ELF-1 (cell line): ENCODE measurements around the gene DNAJA3.
"Not testable (repeated sequence)": the region's sequence is repeated elsewhere in the genome, so short reads cannot be mapped to it uniquely, and the experiment has no call there.

ENCODE experiments used
- DNase-seq: peaks from one replicate; pipeline ENCODE4 v3.0.0-alpha.2; 2016; ENCODE audit warnings: low read depth, low spot score

Gene DNAJA3

DNA sequence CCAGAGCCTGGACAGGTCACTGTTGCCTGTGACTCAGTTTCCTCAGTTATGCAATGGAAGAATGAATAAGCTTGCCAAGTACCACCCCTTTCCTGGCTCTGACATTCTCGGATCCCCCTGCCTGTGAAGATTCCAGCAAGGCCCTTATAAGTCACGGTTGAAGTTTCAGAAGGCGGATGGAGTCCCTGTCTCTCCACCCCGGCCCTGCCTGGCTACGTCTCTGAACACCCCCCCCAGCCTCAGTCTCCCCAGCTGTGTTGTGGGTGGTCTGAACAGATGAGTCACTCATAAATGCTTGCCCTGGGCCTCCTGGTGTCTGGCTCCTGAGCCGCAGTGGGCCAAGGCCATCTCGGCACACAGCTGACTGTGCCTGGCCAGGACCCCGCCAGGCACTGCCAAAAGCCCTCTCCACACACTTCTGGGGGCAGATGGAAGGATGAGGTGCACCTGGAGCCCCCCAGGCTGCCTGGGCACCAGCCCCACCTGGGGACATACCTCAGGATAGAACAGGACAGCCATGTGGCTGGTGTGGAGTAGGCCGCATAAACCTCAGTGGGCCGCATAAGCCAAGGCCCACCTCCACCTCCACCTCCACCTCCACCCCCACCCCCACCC lies 38.6 kb upstream of the DNAJA3 start:
- no peak for DNase-seq

DNA sequence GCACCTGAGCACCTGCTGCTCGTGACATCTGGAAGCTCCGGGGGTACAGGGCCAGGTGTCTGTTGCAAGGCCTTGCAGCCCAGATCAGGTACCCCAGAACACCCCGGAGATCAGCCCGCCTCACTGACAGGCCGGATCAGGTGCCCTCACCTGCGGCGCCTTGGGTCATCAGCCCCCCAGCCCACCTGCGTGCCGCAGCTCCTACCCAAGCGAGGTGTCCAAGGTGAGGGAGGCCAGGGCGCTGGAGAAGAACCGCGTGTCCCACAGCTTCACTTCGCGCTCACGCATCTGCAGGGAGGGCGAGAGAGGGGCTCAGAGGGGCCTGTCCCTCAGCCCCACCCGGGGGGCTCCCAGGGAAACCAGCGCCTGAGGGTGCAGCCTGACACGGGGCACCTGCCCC lies 37.9 kb upstream of the DNAJA3 start:
- DNase-seq = no peak

DNA sequence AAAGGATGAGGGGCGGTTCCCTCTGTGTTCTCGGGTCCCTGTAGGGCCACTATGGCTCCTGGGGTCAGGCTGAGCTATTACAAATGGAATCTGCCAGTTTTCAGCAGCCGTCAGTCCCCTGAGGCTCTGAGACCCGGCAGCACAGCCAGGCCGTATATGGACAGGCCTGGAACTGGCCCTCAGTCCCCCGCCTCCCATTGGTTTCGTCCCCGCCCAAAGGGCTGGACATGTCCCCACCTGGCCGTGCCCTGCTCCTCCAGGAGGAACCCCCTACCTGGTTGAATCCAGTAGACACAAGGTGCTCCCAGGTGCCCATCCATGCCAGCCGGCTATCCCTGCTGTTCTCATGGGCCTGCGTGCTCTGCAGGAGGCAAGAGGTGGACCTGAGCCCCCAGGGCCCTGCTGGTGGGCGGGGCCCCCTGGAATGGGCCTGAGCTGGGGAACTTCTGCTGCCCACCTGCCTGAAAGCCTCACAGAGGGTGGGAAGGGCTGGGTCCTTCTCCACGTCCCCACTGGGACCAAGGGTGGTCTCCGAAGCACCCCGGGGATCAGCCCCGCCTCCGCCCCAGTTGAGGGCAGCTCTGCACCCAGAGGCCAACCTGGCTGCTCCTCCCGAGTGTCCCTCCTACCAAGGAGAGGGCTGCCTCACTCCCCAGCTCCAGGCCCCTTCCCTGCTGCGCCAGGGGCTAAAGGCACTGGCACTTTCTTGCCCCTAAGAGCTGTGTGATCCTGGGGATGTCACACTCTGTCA lies 37.2 kb upstream of the DNAJA3 start:
- DNase-seq = peak; percentile 77

DNA sequence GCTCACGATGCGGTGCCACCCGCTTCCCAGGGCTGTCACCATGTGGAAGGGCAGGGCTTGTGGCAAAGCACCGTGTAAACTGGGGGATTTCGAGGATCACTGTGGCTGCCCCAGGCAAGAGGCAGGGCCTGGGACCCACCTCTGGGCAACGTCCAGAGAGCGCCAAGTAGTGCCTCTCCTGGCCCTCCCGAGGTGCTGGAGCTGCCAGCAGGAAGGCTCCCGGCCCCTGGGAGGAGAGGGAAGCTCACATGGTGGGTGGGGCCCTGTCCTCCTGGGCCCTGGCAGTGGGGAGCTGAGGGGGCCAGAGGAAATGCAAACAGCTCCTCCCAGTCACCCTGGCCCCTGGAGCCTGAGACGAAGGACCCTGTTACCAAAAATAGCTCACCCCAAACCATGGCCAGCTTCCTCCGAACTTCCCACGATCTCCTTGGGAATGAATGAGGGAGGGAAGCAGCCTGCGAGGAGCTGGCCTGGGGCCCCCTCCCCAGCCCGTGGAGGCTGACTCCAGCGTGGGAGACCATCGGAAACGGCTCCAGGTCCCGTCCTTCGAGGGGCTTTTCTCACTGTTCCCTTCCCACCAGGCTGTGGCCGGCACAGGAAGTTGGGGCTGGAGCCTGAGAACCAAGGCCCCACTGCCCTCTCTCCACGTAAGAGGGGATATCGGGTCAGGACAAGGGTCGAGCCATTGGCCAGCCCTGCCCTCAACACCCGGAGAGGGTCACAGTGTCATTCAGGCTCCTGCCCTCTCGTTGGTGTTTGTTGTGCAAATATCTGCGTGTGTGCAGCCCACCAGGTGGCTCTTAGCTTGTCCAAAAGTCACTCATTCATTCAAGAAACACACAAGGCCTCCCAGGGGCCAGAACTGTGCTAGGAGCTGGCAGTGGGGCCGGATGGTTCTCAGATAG lies 36.4 kb upstream of the DNAJA3 start:
- DNase-seq = no peak

DNA sequence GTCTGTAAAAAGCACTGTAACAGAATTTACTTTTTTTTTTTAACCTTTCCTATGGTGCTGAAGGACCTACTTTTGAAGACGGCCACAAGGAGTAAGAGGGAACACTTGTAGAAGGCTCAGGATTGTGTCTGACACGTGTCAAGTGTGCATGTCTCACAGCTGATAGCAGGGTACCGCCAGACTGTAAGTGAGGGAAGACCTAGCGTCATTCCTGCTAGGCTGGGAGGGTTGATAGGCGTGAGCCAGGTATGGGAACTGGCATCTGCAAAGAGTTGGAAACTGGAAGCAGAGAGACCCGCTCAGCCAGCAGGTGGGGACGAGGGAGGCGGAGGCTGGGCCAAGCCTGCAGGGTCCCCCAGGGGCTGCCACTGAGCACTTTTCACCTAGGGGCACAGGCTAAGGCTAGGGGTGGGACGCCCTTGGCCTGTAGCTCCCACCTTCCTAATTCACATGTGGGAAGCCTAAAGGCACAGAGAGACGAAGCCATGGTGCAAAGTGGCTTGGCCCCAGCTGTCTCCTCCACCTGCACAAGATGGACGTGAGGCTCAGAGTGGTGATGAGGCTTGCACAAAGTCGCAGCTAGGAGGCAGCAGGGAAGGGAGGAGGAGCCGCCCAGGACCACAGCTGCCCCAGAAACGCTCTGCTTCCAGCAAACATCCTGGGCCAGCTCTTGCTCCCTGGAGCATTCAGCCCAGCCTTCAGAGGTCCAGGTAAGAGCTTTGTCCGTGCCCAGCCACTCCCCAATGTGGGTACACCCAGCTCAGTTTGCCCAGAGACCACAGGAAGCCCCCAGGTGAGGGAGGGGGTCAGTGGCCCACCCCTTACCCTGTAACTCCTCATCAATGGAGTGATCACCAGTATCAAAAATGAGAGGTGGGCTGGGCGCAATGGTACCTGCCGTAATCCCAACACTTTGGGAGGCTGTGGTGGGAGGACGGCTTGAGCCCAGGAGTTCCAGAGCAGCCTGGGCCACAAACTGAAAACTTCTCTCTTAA lies 35.1 kb upstream of the DNAJA3 start:
- peak; percentile 47 for DNase-seq

DNA sequence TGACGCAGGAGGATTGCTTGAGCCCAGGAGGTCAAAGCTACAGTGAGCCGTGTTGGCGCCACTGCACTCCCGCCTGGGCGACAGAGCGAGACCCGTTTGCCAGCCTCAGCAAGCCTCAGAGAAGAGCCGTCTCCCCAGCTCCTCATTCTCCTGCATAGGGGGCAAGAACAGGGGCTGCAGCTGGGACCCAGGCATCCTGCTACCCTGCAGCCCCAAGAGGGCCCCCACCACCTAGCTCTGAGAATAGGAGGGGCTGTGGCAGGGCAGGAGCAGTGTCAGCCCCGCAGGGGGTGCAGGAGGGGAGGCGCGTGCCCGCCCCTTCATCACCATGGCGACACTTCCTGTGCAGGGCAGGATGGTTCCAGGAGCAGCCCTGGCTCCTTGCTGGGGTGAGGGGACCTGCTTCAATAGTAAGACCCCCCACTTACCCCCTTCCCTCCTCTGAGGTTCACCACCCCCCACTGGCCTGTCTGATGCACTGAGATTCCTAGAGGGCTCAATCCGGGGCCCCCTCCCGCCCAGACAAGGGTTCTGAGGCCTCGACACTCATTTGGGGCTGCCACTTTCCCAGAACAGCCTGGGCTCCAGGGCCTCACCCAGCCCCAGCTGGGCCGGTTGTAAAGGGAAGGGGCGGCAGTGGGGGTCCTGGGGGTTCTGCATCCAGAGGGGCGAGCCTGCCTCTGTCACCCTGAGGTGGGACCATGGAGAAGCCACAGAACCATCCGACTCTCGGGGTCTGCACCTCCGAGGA lies 33.9 kb upstream of the DNAJA3 start:
- DNase-seq = peak; percentile 48

DNA sequence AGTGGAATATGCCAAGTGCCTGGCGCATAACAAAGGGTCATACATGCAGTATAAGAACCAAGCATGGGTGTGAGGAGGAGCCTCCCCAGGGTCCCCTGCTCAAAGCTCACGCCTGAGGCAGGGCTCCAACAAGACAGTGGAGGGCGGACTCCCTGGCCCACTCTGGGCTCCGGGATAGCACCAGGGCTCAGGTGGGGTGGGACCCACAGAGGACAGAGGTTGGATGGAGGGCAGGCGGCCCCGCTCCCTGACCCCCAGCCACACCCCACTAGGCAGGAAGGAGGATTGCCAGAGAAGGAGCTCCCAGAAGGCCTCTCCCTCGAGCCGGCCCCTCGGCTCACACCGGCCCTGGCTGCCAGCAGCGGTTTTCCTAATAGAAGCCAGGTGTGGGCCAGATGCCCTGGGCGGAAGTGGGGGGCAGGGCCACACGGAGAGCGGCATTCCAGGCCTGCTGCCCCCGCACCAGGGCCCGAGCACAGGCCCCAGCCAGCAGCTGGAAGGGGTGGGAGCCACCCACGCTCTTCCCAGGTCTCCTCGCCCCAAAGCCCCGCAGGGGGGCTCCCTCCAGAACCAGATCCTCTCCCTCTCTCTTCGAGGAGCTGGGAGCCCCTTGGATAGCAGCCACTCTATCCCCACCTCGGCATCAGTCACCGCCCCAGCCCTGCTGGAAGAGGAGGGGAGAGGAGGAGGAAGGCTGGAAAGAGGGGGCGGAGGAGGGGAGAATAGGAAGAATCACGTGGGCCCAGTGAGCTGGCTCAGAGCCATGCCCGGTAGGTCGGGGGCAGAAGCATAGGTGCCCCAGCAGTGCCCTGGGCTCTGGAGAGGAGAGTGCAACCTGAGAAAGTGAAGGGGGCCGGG lies 33.1 kb upstream of the DNAJA3 start:
- DNase-seq = peak; percentile 75

DNA sequence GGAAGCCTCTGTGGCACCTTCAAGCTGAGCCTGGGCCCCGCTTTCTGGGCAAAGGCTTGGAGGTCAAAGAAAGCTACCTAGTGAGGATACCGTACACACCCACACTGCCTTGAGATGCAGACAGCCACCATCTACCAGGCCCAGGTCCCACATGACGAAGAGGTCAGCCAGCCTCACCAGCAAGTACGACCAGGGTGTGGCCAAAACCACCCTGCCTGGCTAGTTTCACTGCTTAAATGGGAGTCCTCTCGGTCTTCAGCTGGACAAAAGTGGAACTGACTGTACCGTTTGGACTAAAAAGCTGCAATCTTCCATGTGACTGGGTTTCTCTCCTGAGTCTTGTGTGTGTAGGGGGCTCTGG lies 32.4 kb upstream of the DNAJA3 start:
- peak; percentile 28 for DNase-seq

DNA sequence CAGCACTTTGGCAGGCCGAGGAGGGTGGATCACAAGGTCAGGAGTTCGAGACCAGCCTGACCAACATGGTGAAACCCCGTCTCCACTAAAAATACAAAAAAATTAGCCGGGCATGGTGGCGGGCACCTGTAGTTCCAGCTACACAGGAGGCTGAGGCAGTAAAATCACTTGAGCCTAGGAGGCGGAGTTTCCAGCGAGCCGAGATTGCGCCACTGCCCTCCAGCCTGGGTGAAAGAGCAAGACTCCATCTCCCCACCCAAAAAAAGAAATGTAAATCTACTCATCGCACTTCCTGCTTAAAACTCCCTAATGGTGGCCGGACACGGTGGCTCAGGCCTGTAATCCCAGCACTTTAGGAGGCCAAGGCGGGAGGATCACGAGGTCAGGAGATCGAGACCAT lies 31.8 kb upstream of the DNAJA3 start:
- not testable (repeated sequence) for DNase-seq

DNA sequence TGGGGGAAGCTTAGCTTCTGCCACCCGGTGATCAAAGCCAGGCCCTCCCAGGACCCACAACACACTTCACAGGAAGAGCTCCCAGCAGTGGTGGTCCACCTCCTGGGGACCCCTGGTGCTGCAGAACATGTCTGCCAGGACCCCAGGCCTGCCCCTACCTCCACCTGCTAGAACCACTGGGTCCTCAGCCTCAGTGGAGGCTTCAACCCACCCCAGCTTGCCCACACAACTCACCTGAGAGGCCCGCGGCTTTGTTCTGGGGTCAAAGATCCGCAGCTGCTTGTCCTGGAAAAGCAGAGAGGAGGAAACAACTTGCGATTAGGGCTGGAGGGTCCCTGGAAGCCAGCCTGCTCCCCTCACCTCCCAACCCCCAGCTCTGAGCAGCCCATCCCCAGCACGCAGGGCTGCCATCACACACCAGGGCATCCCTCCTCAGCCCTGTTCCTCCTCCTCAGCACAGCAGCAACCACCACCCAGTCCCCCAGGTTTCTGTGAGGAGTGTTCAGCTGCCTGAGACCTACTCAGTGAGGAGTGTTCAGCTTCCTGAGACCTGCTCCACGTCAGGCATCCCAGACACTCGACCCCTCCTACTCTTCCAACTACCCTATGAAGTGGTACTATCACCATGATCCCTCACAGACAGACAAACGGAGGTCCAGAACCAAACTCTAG lies 30.5 kb upstream of the DNAJA3 start:
- DNase-seq = no peak

DNA sequence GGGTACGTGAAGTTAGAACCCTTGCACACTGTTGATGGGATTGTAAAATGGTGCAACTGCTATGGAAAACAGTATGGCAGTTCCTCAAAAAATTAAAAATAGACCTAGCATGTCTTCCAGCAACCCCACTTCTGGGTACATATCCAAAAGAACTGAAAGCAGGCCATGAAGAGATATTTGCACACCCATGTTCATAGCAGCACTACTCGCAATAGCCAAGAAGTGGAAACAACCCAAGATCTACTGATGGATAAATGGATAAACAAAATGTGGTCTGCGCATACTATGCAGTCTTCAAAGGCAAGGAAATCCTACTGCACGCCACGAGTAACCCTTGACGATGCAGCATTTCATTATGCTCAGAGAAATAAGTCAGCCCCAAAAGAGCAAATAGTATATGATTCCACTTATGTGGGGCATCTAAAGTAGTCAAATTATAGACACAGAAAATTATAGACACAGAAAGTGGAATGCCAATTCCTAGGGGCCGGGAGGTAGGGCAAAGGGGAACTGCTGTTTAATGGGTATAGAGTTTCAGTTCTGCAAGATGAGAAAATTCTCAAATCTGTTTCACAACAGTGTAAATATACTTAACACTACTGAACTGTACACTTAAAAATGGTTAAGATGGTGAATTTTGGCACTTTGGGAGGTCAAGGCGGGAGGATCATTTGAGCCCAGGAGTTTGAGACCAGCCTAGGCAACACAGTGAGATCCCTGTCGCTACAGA lies 26.5 kb upstream of the DNAJA3 start:
- no peak for DNase-seq

DNA sequence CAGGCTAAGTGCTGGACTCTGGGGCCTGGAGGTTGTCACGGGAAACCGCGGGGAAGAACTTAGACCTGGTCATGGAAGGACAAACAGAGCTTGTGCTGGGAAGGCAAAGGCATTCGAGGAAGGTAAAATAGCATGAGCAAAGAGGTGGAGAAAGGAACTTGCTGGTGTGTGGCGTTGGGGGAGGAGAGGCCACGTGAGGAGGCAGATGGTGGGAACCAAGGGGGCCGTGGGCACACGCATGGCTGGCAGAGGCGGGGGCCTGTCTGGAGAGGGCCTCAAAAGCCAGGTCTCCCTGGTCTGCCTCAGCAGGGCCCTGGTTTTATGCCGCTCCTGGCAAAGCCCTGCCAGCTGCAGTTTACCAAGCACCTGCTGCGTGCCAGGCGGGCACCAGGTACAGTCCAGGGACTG lies 24.6 kb upstream of the DNAJA3 start:
- DNase-seq = no peak

DNA sequence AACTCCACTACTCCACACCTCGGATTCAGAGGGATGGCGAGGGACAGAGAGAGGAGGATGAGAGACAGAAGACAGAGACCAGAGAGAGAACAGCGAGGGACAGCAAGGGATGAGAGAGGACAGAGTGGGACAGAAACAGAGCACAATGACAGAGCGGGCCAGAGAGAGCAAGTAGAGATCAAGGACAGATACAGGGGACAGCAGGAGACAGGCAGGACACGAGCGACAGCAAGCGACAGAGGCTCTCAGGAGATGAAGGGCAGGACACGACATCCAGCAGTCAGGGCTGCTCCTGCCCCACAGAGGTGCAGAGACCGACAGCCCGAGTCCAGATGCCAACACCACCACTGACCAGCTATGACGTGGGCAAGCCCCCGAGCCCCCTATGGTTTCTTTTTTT lies 24.2 kb upstream of the DNAJA3 start:
- DNase-seq = no peak

DNA sequence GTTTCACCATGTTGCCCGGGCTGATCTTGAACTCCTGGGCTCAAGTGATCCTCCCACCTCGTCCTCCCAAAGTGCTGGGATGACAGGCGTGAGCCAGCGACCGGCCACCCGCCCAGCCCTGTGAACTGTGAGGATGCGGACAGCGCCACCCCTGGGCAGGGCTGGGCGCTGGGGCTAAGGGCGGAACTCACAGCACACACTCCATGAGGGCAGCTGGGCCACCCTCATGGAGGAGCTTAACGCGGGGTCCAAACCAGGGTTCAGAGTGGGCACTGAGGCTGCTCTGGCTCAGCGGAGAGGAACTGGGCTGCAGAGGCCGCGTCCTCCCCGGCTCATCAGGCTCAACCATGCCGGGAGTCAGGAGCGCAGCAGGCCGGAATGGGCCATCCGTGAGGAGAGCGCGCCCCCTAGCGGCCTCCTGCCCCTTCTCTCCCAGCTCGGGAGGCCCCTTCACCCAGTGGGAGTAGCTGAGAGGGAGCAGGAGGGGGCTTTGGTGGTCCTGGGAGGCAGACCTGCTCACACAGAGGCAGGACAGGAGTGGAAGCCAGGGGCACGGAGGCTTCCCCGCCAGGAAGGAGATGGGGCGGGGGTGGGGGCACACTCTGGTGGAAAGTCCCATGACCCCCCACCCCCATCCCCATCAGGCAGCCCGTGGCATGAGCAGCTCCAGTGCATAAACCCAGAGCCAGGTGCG lies 23.1 kb upstream of the DNAJA3 start:
- peak; percentile 90 for DNase-seq

DNA sequence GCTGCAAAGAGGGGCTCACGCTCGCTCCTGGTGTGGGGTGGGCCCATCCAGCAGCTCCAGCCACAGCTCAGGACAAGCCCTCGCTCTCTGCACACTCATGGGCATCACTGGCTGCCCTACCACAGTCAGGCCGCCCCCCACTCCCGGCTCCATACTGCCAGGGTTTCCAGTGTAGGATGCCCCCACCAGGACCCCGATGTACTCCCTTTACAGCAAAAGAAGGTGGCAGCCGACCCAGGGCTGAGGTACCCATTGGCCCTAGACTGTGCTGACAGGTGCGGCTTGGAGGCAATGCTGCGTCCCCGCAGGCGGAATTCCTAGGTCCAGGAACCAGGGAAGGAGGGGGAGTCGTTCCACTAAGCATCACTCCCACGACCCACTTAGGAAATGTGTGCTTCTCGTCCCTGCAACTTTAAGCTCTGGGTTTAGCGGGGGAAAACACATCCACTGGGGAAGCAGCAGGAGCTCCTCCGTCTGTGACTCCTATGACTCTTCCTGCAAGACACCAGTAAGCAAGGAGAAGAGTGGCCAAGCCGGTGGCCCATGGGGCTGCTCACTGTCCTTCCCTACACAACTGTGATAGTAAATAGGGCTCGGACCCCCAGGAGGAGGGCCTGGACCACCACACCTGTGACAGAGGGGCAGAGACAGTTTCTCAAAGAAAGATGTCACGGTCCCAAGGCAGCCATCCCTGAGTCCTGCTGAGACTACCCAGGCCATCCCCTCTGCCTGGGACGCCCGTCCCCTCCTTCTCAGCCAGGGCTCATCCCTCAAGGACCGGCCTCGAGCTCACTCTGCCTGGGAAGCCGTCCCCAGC lies 22.3 kb upstream of the DNAJA3 start:
- no peak for DNase-seq

DNA sequence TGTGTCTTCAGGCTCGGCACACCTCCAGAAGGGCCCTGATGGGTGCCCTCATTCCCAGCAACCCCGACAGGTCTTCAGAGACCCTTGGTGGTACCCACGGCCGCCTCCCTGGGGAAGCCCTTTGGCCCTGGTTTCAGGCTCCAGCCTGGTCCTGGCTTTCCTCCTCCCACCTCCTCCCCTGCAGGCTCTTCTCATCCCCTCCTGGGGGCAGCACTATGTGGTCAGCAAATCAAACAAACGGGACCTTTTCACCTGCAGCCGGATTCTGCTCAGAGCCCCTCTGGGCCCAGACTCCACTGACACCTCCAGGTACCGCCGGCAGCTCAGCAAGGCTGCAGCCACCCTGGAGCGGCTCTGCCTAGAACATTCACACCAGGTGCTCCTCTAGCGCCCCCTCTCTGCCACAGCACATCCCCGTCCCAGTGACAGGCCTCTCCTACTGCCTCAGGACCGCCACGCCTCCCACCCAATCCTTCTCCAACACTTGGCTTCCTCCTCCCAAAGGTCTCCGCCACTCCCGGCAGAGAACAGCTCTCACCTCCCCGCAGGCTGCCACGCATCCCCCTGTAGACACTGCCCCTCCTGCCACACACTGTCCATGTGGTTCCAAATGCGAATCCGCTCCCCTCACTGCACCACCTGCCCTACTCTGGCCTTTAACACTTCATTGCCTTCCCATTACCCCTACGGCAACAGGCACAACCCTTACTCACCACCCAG lies 21.3 kb upstream of the DNAJA3 start:
- peak; percentile 92 for DNase-seq
